Gastrocnemius medialis (tissue), 4 donors: ENCODE measurements around the gene ADARB2. TPM values are rescaled to one million over a fixed set of nuclear protein-coding genes. Genes with fewer than 3 reads are reported as not detected.

Experiments
- ATAC-seq, 2 donors: fragments of 150-250 bp; one replicate each; pipeline ENCODE4 v1.9.1; 2016
- DNase-seq, 2 donors: peaks; one replicate each; pipeline ENCODE4 v3.0.0-alpha.2; 2019
- H3K27ac ChIP-seq, 4 donors: fragments of 200-600 bp; sonication (generic); 1 replicate in 1 of 4; 2 replicates in 3 of 4; pipeline ENCODE4 v1.5.1; 2016 to 2018; ENCODE audit warnings: mild to moderate bottlenecking in 2 of 4, moderate library complexity in 1 of 4
- H3K27me3 ChIP-seq, 3 donors: fragments of 200-600 bp; sonication (generic) in 2 of 3; 1 replicate in 1 of 3; 2 replicates in 2 of 3; pipeline versions ENCODE4 v1.5.1 to v1.6.0; 2016 to 2019; ENCODE audit warnings: mild to moderate bottlenecking in 1 of 3, moderate library complexity in 1 of 3
- H3K36me3 ChIP-seq, 2 donors: fragments of 200-600 bp; sonication (generic) in 1 of 2; one replicate each; pipeline ENCODE4 v1.5.1; 2017 to 2018
- H3K4me1 ChIP-seq, 2 donors: fragments of 200-600 bp; sonication (generic) in 1 of 2; one replicate each; pipeline ENCODE4 v1.5.1; 2016 to 2017; ENCODE audit warnings: mild to moderate bottlenecking in 2 of 2
- H3K4me3 ChIP-seq, 4 donors: fragments of 200-600 bp; sonication (generic) in 3 of 4; 1 replicate in 1 of 4; 2 replicates in 3 of 4; pipeline ENCODE4 v1.5.1; 2016 to 2019; ENCODE audit warnings: mild to moderate bottlenecking in 2 of 4
- H3K9me3 ChIP-seq, 3 donors: fragments of 200-600 bp; sonication (generic) in 2 of 3; 1 replicate in 1 of 3; 2 replicates in 2 of 3; pipeline ENCODE4 v1.5.1; 2016 to 2019
- POLR2A ChIP-seq, 2 donors: fragments of 450-650 bp; IDR thresholded peaks; one replicate each; pipeline ENCODE4 v1.6.1; 2017; ENCODE audit warnings: antibody characterized with exemption in 2 of 2, mild to moderate bottlenecking in 2 of 2, moderate library complexity in 2 of 2
- in situ Hi-C, 4 donors: fragments of 200-750 bp; cut with MboI; loops; one replicate each; pipeline versions ENCODE4 v1.15.0 to v1.8.0; 2017; ENCODE audit warnings: low sequenced_read_pairs in 4 of 4
- intact Hi-C: fragments of 100-400 bp; cut with DNase I; formaldehyde crosslinking; loops from one replicate; pipeline ENCODE4 v1.15.1; 2023; ENCODE audit warnings: low total_unique reads
- total RNA-seq, 4 donors: library from RNA; depleted of rRNA; stranded (reverse); fragments of >200 nt; gene quantifications; one replicate each; pipeline versions ENCODE4 v1.1.0 to v1.2.3, GENCODE V29; 2016
- TF ChIP-seq, protein P1 (sequence below), 5 experiments: fragments of 450-650 bp in 3 of 5; fragments of 200-600 bp in 2 of 5; sonication (generic) in 2 of 5; IDR thresholded peaks in 4 of 5; conservative IDR thresholded peaks in 1 of 5; 1 replicate in 4 of 5; 2 replicates in 1 of 5; pipeline ENCODE4 v1.5.1; 2016 to 2019; ENCODE audit warnings: antibody characterized with exemption in 5 of 5, mild to moderate bottlenecking in 3 of 5, moderate library complexity in 3 of 5

The ADARB2 gene
- total RNA-seq, 4 donors from 2014 or later = 0.07 to 0.87 (median 0.10) TPM

DNA sequence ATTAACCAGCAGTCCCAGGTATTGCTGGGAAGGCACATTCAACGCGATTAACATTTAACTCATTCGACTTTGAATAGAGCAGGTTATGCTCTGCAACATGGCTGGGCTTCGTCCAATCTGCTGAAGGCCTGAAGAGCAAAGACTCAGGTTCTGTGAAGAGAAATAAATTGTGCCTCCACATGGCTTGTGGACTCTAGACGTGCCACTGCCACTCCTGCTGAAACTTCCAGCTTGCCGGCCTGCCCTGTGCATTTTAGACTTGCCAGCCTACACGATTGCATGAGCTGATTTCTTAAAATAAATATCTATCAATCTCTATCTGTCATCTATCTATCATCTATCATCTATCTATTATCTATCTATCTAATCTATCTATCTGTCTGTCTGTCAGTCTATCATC lies 543.2 kb downstream of the ADARB2 start:
- peaks cover 0 to 3% (median 0%) of the 10 kb centered on the region in 3 donors for H3K27me3 ChIP-seq

GRCh38 chr10:1193561-1193960 lies 543.8 kb downstream of the ADARB2 start:
- H3K36me3 ChIP-seq = no peaks in the 10 kb centered on the region
- no peak for ATAC-seq

More for the DNA sequence above, 543.2 kb downstream of the ADARB2 start:
- ATAC-seq (no peak), DNase-seq (no peak)
- H3K4me3 ChIP-seq = no peak overlapping the region
- H3K9me3 ChIP-seq = no peaks in the 10 kb centered on the region
- in situ Hi-C loops = no loop called here
- no peaks in the 10 kb centered on the region for H3K36me3 ChIP-seq
- no peak overlapping the region for H3K27ac ChIP-seq
- TF ChIP-seq, protein P1, sequence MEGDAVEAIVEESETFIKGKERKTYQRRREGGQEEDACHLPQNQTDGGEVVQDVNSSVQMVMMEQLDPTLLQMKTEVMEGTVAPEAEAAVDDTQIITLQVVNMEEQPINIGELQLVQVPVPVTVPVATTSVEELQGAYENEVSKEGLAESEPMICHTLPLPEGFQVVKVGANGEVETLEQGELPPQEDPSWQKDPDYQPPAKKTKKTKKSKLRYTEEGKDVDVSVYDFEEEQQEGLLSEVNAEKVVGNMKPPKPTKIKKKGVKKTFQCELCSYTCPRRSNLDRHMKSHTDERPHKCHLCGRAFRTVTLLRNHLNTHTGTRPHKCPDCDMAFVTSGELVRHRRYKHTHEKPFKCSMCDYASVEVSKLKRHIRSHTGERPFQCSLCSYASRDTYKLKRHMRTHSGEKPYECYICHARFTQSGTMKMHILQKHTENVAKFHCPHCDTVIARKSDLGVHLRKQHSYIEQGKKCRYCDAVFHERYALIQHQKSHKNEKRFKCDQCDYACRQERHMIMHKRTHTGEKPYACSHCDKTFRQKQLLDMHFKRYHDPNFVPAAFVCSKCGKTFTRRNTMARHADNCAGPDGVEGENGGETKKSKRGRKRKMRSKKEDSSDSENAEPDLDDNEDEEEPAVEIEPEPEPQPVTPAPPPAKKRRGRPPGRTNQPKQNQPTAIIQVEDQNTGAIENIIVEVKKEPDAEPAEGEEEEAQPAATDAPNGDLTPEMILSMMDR (IDR thresholded peaks at IDR 0.05 in 4 of 5, conservative IDR thresholded peaks at IDR 0.05 in 1 of 5) = no peak
- TF ChIP-seq POLR2A (IDR thresholded peaks at IDR 0.05) = no peak
- no peaks in the 10 kb centered on the region for H3K4me1 ChIP-seq
- intact Hi-C loops = no loop called here

GRCh38 chr10:1191752-1192151 lies 545.6 kb downstream of the ADARB2 start:
- DNase-seq (no peak), ATAC-seq (no peak)
- H3K9me3 ChIP-seq = no peaks in the 10 kb centered on the region
- H3K4me3 ChIP-seq = no peak overlapping the region
- in situ Hi-C loops = no loop called here
- no peaks in the 10 kb centered on the region for H3K4me1 ChIP-seq
- H3K27me3 ChIP-seq = peaks cover 0 to 4% (median 0%) of the 10 kb centered on the region in 3 donors
- TF ChIP-seq, protein P1 (IDR thresholded peaks at IDR 0.05 in 4 of 5, conservative IDR thresholded peaks at IDR 0.05 in 1 of 5) = no peak
- TF ChIP-seq POLR2A (IDR thresholded peaks at IDR 0.05) = no peak
- H3K27ac ChIP-seq = no peak overlapping the region
- no peaks in the 10 kb centered on the region for H3K36me3 ChIP-seq
- intact Hi-C loops = no loop called here

More at GRCh38 chr10:1193561-1193960, 543.8 kb downstream of the ADARB2 start:
- in situ Hi-C loops (no loop called here), intact Hi-C loops (no loop called here)
- no peak overlapping the region for H3K4me3 ChIP-seq
- peaks cover 0 to 4% (median 0%) of the 10 kb centered on the region in 3 donors for H3K27me3 ChIP-seq
- DNase-seq = no peak
- H3K4me1 ChIP-seq = no peaks in the 10 kb centered on the region
- H3K9me3 ChIP-seq = no peaks in the 10 kb centered on the region
- TF ChIP-seq, protein P1 (IDR thresholded peaks at IDR 0.05 in 4 of 5, conservative IDR thresholded peaks at IDR 0.05 in 1 of 5) = no peak
- no peak for TF ChIP-seq POLR2A (IDR thresholded peaks at IDR 0.05)
- no peak overlapping the region for H3K27ac ChIP-seq

DNA sequence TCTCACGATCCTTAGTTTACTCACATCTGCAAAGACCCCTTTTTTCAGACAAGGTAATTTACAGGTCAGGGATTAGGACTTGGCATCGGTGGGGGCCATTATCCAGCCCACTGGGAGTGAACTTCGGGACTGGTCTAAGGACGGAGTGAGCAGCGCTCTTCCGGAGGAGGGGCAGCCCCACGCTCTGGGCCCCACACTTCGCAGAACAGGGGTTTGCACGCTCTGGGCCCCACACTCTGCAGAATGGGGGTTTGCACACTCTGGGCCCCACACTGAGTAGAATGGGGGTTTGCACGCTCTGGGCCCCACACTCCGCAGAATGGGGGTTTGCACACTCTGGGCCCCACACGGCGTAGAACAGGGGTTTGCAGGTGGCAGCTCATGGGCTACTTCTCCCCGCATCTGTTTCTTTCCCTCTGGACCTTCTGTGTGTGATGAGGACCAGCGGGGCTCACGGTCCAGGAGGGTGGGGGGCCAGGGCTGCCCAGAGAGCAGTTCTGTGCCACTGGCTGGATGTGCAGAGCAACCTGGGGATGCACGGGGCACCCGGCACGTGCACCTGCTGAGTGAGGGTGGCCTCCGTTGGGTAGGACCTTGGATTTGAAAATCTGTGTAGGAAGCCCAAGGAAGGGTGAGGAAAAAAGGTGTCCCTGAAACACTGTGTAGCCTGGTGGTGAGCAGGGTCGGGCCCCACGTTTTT lies 546.4 kb downstream of the ADARB2 start:
- no peaks in the 10 kb centered on the region for H3K36me3 ChIP-seq
- intact Hi-C loops = no loop called here
- H3K27ac ChIP-seq = no peak overlapping the region
- TF ChIP-seq POLR2A (IDR thresholded peaks at IDR 0.05) = no peak
- TF ChIP-seq, protein P1 (IDR thresholded peaks at IDR 0.05 in 4 of 5, conservative IDR thresholded peaks at IDR 0.05 in 1 of 5) = no peak
- no peaks in the 10 kb centered on the region for H3K4me1 ChIP-seq
- peaks cover 0 to 4% (median 0%) of the 10 kb centered on the region in 3 donors for H3K27me3 ChIP-seq
- no peak overlapping the region for H3K4me3 ChIP-seq
- in situ Hi-C loops = no loop called here
- ATAC-seq (no peak), DNase-seq (no peak)
- H3K9me3 ChIP-seq = no peaks in the 10 kb centered on the region
